ENCODE measurements around the gene PTPRT.

DNA sequence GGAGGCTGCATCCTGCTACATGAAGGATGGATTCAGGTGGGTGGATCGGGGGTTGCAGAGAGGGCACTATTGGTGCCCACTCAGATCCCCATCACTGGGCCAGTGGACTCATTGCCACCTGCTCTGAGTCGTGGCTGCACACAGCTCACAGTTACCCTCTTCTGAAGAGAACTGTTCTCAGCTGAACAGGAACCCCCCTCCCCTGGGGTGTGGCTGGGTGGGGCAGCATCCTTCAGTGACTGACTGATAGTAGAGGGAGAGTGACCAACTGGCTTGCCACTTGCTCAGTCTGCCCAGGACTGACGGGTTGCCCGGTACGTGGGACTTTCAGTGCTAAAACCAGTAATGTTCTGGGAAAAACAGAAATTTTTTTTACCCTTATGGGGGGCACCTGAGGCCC is 1077.5 kb downstream of the PTPRT start:
- TF ChIP-seq, protein P1, sequence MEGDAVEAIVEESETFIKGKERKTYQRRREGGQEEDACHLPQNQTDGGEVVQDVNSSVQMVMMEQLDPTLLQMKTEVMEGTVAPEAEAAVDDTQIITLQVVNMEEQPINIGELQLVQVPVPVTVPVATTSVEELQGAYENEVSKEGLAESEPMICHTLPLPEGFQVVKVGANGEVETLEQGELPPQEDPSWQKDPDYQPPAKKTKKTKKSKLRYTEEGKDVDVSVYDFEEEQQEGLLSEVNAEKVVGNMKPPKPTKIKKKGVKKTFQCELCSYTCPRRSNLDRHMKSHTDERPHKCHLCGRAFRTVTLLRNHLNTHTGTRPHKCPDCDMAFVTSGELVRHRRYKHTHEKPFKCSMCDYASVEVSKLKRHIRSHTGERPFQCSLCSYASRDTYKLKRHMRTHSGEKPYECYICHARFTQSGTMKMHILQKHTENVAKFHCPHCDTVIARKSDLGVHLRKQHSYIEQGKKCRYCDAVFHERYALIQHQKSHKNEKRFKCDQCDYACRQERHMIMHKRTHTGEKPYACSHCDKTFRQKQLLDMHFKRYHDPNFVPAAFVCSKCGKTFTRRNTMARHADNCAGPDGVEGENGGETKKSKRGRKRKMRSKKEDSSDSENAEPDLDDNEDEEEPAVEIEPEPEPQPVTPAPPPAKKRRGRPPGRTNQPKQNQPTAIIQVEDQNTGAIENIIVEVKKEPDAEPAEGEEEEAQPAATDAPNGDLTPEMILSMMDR (IDR thresholded peaks at IDR 0.05; ENCODE audit: low read depth, low read length, missing input control): no peak
- TF ChIP-seq, protein P2, sequence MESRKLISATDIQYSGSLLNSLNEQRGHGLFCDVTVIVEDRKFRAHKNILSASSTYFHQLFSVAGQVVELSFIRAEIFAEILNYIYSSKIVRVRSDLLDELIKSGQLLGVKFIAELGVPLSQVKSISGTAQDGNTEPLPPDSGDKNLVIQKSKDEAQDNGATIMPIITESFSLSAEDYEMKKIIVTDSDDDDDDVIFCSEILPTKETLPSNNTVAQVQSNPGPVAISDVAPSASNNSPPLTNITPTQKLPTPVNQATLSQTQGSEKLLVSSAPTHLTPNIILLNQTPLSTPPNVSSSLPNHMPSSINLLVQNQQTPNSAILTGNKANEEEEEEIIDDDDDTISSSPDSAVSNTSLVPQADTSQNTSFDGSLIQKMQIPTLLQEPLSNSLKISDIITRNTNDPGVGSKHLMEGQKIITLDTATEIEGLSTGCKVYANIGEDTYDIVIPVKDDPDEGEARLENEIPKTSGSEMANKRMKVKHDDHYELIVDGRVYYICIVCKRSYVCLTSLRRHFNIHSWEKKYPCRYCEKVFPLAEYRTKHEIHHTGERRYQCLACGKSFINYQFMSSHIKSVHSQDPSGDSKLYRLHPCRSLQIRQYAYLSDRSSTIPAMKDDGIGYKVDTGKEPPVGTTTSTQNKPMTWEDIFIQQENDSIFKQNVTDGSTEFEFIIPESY (IDR thresholded peaks at IDR 0.05): no peak
- TF ChIP-seq MAX (IDR thresholded peaks at IDR 0.05) (no peak), ATF3 (IDR thresholded peaks at IDR 0.05) (no peak), TAF1 (conservative IDR thresholded peaks at IDR 0.05) (no peak)

Data from liver (tissue), 3 donors.